T-helper 2 cell treated with Interferon-gamma antibody and Interleukin-4, amounts not matched to agents 5 μg/mL and 100 μg/mL, for 36 hours (primary cell): Measurements from ENCODE around the gene TTC7B.

Experiments
- DNase-seq: peaks from one replicate; pipeline ENCODE4 v3.0.0; 2021; ENCODE audit warnings: low spot score
- H3K27ac Mint-ChIP-seq: one replicate; pipeline ENCODE4 v1.8.0; 2021; ENCODE audit warnings: mild to moderate bottlenecking, mixed read lengths
- H3K27me3 Mint-ChIP-seq: one replicate; pipeline ENCODE4 v1.8.0; 2021; ENCODE audit warnings: low read depth, mixed read lengths
- H3K36me3 Mint-ChIP-seq: one replicate; pipeline ENCODE4 v1.8.0; 2021; ENCODE audit warnings: low read depth, mixed read lengths
- H3K4me1 Mint-ChIP-seq: one replicate; pipeline ENCODE4 v1.8.0; 2021; ENCODE audit warnings: low read depth, mixed read lengths
- H3K4me3 Mint-ChIP-seq: one replicate; pipeline ENCODE4 v1.8.0; 2022; ENCODE audit warnings: mild to moderate bottlenecking, moderate library complexity, mixed read lengths
- H3K9me3 Mint-ChIP-seq: one replicate; pipeline ENCODE4 v1.8.0; 2021; ENCODE audit warnings: mixed read lengths

The TTC7B gene

DNA sequence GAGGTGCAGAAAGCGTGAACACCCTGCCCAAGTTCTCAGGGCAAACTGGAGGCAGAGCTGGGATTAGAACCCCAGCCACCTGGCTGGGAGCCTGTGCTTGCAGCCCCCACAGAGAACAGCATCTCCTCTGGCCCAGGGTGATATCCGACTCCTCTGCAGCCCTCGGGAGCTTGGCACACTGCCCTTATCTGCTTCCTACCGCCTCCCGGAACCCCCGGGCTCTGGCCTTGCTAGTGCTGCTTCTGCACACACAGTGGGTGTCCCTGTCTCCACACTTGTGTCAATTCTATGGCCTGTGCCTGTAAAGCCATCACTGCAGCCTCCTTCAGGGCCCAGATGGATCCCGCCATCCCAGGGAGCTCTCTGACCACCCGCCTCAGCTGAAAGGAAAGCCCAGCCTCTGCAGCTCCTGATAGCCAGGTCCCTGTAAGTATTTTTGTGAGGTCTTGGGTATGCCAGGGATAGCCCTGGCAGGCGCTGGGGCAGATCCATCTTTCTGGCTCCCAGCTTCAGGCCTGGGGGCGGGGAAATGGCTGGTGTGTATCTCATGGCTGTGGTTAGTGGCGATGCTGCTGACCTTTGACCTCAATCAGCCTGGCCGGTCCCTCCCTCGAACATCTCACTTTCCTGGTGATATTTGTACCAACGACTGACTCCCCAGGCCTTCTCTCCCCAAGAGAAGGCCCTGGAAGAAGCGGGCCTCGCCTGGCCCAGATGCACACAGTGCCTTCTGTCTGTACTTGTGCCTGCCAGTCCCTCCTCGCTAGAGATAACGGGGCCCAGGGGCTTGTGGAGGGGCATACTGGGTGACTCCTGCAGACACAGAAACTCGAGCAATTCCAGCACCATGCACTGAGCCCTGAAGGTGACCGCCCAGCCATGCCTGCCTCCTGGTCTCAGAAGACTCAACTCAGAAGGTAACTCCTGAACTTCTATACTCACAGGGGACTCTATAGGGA is 235.6 kb downstream of the TTC7B start:
- Mint-ChIP-seq H3K36me3 (no peaks in the 10 kb centered on the region), H3K4me3 (no peak overlapping the region), H3K4me1 (no peaks in the 10 kb centered on the region), H3K27me3 (no peaks in the 10 kb centered on the region), H3K27ac (no peak overlapping the region), H3K9me3 (no peaks in the 10 kb centered on the region)
- DNase-seq = no peak

DNA sequence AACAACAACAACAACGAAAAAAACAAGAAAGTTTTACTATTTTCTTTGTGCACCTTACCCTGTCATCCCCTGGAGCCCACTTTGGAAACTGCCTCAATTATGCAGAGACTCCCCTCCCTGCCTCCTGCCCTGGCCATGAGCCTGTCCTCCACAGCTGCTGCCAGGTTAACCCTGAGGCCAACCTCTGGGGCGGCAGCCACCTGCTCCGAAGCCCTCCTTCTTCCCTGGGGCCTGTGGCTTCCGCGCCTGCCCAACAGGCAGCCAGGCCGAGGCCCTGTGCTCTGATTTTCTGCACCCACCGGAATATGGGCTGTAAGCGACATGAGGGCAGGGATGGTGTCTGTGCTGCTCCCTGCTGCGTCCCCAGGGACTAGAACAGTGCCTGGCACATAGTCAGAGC is 236.4 kb downstream of the TTC7B start:
- H3K36me3 Mint-ChIP-seq = no peaks in the 10 kb centered on the region

DNA sequence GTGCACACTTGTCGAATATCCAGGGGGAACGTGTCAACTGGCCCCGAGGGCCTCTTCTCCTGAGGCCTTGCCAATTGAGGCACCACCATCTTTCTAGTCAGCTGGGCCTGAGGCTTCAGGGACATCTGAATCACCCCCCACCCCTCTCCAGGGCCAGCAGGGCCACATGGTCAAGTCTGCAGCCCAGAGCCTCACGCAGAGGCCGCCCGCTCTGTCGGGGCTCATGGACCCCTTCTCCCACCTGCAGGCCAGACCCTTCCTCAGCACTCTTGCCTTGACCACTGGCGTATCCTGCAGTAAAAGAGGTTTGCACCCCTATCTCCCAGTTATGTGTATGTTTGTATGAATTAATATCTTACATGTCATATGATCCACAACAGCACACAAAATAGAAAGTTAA is 237.1 kb downstream of the TTC7B start:
- H3K9me3 Mint-ChIP-seq = no peaks in the 10 kb centered on the region
- no peaks in the 10 kb centered on the region for H3K27me3 Mint-ChIP-seq
- H3K36me3 Mint-ChIP-seq = no peaks in the 10 kb centered on the region
- no peak for DNase-seq
- no peaks in the 10 kb centered on the region for H3K4me1 Mint-ChIP-seq
- H3K27ac Mint-ChIP-seq = no peak overlapping the region
- H3K4me3 Mint-ChIP-seq = no peak overlapping the region

More for the DNA sequence above, 236.4 kb downstream of the TTC7B start:
- H3K27me3 Mint-ChIP-seq = no peaks in the 10 kb centered on the region
- no peak overlapping the region for H3K27ac Mint-ChIP-seq
- H3K4me1 Mint-ChIP-seq = no peaks in the 10 kb centered on the region
- no peak overlapping the region for H3K4me3 Mint-ChIP-seq
- DNase-seq = no peak
- H3K9me3 Mint-ChIP-seq = no peaks in the 10 kb centered on the region

DNA sequence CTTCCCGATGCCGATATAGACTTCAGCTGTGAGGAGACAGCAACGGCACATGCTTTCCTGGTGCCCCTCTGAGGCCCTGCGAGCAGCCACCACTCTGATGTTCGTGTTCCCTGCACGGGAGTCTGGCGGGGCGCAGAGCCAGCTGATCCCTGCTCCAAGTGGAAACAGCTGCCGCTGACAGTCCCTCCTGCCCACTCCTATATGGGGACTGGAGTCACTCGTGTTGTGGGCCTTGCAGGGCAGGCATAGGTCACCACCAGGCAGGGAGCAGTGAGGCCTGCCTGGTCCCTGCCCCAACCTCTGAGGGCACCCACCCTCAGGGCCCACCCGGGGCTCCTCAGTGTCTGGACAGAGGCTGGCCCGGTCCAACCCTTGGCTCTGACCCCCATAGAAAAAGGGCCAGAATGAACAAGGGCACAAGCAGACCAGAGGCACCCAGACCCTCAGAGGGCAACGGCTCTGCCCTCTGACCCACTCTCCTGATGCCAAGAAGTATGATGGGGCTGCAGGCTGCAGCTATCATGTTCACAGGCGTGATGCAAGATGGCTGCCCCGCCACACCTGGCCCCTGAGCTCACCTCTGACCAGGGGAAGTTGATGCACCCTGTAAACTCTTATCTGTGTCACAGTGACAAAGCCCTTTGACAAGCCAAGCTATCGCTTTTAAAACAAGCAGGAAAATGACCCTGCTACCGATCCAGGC is 237.8 kb downstream of the TTC7B start:
- H3K27me3 Mint-ChIP-seq = no peaks in the 10 kb centered on the region
- H3K9me3 Mint-ChIP-seq = no peaks in the 10 kb centered on the region
- H3K27ac Mint-ChIP-seq = no peak overlapping the region
- no peaks in the 10 kb centered on the region for H3K36me3 Mint-ChIP-seq
- no peak overlapping the region for H3K4me3 Mint-ChIP-seq
- no peak for DNase-seq
- H3K4me1 Mint-ChIP-seq = no peaks in the 10 kb centered on the region

DNA sequence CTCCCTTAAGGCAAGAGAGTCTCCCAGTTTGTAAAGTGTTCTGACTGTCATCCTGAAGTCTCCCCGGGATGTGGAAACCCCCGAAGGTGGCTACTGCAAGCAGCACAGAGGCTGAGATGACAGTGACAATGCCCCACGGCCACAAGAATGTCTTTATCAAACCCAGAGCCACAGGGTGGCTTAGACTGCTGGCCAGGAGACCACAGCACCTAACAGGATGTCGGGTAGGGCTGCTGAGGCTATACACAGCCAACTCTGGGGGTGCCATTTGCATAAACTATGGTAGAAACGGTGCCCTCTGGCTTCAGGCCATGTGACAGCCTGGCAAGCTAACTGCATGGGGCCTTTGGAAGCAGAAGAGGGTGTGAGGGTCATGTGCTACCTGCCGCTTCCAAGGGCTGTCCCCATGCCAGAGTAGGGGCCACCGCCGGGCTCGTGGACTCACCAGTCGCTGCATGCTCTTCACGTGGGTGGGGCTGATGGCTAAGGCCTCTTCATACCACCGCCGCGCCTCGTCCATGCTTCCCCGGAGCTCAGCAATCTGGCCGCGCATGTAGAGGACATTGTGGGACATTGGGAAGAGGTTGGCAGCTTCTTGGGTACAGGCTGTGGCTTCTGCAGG is 238.5 kb downstream of the TTC7B start:
- Mint-ChIP-seq H3K9me3 (no peaks in the 10 kb centered on the region), H3K27ac (no peak overlapping the region), H3K27me3 (no peaks in the 10 kb centered on the region), H3K4me3 (no peak overlapping the region), H3K36me3 (no peaks in the 10 kb centered on the region), H3K4me1 (no peaks in the 10 kb centered on the region)
- no peak for DNase-seq

DNA sequence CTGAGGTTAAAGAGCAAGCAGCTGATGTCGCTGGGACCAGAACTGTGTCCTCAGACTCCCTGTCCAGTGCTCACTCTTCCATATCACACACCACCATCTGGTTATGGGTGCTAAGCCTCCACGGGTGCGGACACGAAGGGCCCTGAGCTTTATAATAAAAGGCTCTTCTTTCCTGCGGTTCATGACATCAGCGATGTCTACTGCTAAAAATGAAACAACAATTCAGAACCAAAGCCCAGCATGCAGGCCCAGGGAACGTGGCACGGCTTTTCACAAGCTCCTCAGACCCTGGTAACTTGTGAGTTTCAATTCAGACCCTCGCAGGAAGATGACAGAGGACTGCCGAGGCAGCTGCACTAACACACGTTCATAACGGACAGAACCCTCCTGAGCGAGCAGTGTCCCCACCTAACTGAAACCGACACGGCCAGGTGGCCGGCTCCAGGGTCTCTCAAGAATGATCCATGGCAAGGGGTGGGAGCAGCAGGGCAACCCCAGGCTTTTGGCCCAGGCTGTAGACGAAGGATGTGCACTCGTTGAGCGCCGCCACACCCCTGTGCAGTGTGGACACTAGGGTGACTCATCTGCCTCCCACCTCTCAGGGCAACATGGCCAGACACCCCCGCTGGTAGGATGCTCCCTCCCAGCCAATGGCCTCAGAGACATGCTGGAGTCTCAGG is 239.1 kb downstream of the TTC7B start:
- Mint-ChIP-seq H3K27me3 (no peaks in the 10 kb centered on the region), H3K9me3 (no peaks in the 10 kb centered on the region), H3K4me1 (no peaks in the 10 kb centered on the region), H3K36me3 (no peaks in the 10 kb centered on the region), H3K27ac (no peak overlapping the region), H3K4me3 (no peak overlapping the region)
- DNase-seq = no peak

GRCh38 chr14:90576581-90576980 is 239.6 kb downstream of the TTC7B start:
- no peaks in the 10 kb centered on the region for H3K27me3 Mint-ChIP-seq
- no peak overlapping the region for H3K27ac Mint-ChIP-seq
- H3K4me1 Mint-ChIP-seq = no peaks in the 10 kb centered on the region
- H3K4me3 Mint-ChIP-seq = no peak overlapping the region
- H3K36me3 Mint-ChIP-seq = no peaks in the 10 kb centered on the region
- DNase-seq = no peak
- H3K9me3 Mint-ChIP-seq = no peaks in the 10 kb centered on the region

- no peaks in the 10 kb centered on the region for H3K9me3 Mint-ChIP-seq
- H3K27me3 Mint-ChIP-seq = no peaks in the 10 kb centered on the region
- no peaks in the 10 kb centered on the region for H3K4me1 Mint-ChIP-seq
- H3K36me3 Mint-ChIP-seq = no peaks in the 10 kb centered on the region
- H3K4me3 Mint-ChIP-seq = no peak overlapping the region
- DNase-seq = no peak
- H3K27ac Mint-ChIP-seq = no peak overlapping the region
These were observed 240.4 kb downstream of the TTC7B start for GRCh38 chr14:90575781-90576180.

GRCh38 chr14:90575336-90575735 is 240.9 kb downstream of the TTC7B start:
- Mint-ChIP-seq H3K4me3 (no peak overlapping the region), H3K27ac (no peak overlapping the region), H3K27me3 (no peaks in the 10 kb centered on the region), H3K36me3 (no peaks in the 10 kb centered on the region), H3K4me1 (no peaks in the 10 kb centered on the region), H3K9me3 (no peaks in the 10 kb centered on the region)
- DNase-seq = no peak

GRCh38 chr14:90574188-90575131 is 241.8 kb downstream of the TTC7B start:
- H3K4me3 Mint-ChIP-seq = no peak overlapping the region
- no peaks in the 10 kb centered on the region for H3K9me3 Mint-ChIP-seq
- no peak overlapping the region for H3K27ac Mint-ChIP-seq
- no peak for DNase-seq
- no peaks in the 10 kb centered on the region for H3K27me3 Mint-ChIP-seq
- no peaks in the 10 kb centered on the region for H3K36me3 Mint-ChIP-seq
- no peaks in the 10 kb centered on the region for H3K4me1 Mint-ChIP-seq

- Mint-ChIP-seq H3K9me3 (no peaks in the 10 kb centered on the region), H3K36me3 (no peaks in the 10 kb centered on the region), H3K4me3 (no peak overlapping the region), H3K27ac (no peak overlapping the region), H3K4me1 (no peaks in the 10 kb centered on the region), H3K27me3 (no peaks in the 10 kb centered on the region)
- DNase-seq = no peak
These were observed 242.7 kb downstream of the TTC7B start for GRCh38 chr14:90573385-90574105.

GRCh38 chr14:90572441-90573150 is 243.6 kb downstream of the TTC7B start:
- H3K36me3 Mint-ChIP-seq = no peaks in the 10 kb centered on the region
- H3K27me3 Mint-ChIP-seq = no peaks in the 10 kb centered on the region
- H3K4me3 Mint-ChIP-seq = no peak overlapping the region
- H3K27ac Mint-ChIP-seq = no peak overlapping the region
- no peaks in the 10 kb centered on the region for H3K4me1 Mint-ChIP-seq
- no peak for DNase-seq
- no peaks in the 10 kb centered on the region for H3K9me3 Mint-ChIP-seq
